Cardiac fibroblast (primary cell): ENCODE measurements around the gene SELPLG.

Experiments used
- DNase-seq, 2 donors: peaks; one replicate each; pipeline versions ENCODE4 v3.0.0 to v3.0.0-alpha.2; 2010; ENCODE audit warnings: low read depth in 2 of 2
- H3K4me3 ChIP-seq, 2 donors: replicated peaks in 1 of 2; 1 replicate in 1 of 2; 2 replicates in 1 of 2; pipeline ENCODE4 v1.5.1; 2011; ENCODE audit warnings: low read depth in 2 of 2, low read length in 2 of 2, mild to moderate bottlenecking in 2 of 2, moderate library complexity in 1 of 2
- CTCF ChIP-seq: IDR thresholded peaks from one replicate; pipeline ENCODE4 v1.5.1; 2011; ENCODE audit warnings: low read depth, mild to moderate bottlenecking, low read length, inconsistent platforms

SELPLG gene

DNA sequence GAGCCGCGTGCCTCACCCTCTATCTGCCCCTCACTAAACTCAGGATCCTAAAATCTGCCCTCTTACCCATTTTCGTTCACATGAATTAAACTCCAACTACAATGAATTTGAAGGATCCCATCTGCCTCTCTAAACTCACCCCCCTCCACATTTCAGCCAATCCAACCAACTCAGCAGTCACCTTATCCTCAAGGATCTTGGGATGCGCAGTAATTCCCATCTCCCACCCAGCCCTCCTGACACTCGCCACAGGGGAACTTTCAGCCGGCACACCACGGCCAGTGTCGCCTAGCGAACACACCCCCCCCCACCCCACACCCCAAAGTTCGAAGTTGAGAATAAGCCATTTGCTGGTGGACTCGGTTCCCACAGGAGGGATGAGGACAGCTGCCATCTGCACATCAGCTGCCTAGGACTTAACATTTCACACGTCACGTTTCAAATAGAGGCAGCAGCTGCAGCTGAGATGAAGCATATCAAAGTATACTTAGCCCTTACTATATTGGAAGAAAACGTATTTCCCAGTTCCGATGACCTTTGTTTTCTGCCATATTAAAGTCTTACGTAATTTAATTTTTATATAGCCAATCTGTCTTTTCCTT lies 8.7 kb upstream of the SELPLG start:
- no peak for DNase-seq
- TF ChIP-seq CTCF, result no peak
- H3K4me3 ChIP-seq, result no peak overlapping the region

DNA sequence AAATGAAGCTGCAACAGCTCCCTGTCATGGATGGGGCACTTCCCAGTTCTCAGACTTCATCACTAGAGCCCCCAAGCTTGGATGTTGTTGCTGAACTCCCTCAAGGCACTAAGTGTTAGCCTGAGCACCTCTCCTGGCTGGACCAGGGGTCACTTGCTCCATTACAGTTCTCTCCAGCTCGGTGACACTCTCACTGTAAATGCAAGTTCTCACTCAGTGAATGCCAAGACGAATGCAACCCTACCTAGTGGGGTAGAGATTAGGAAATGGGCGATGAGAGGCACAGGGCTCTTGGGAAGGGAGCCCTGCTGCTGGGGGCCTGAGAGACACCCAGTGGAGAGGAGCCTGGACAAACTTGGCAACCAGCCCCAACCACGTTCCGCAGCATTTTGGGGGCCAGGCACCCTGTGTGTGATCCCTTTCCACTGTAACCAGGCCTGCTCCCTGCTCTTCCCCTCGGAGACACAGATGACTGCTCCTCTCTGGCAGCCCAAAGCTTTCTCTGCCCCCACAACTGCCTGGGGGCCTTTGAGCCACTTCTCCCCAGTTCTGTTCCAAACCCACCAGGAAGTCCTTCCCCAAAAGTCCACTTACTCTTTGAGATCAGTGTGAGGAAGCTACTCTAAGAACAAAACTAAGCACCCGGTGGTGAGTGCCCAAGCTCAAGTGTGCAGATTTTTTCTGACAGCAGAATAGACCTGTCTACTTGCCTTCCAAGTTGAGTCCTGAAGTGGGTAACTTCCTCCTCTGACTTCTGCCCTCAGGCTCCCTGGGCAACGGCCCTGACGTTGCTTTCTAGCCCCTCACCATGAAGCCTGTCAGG lies 8.0 kb upstream of the SELPLG start:
- no peak for DNase-seq
- no peak for TF ChIP-seq CTCF
- no peak overlapping the region for H3K4me3 ChIP-seq

GRCh38 chr12:108640802-108641445 lies 7.2 kb upstream of the SELPLG start:
- peak; percentile 52 to 61 for DNase-seq
- no peak overlapping the region for H3K4me3 ChIP-seq
- no peak for TF ChIP-seq CTCF

- H3K4me3 ChIP-seq, result no peak overlapping the region
- no peak for DNase-seq
- no peak for TF ChIP-seq CTCF
These were observed 5.5 kb upstream of the SELPLG start for GRCh38 chr12:108638997-108639822.

GRCh38 chr12:108638141-108638827 lies 4.6 kb upstream of the SELPLG start:
- no peak overlapping the region for H3K4me3 ChIP-seq
- DNase-seq, result no peak
- TF ChIP-seq CTCF, result no peak

GRCh38 chr12:108637222-108637971 lies 3.7 kb upstream of the SELPLG start:
- no peak for DNase-seq
- TF ChIP-seq CTCF, result no peak
- H3K4me3 ChIP-seq, result no peak overlapping the region
